Stimulated activated CD4-positive, alpha-beta T cell treated with anti-CD3 and anti-CD28 coated beads, Interleukin-1b, Interleukin-23, amount 100 ng/mL, for 1 hour (primary cell): ENCODE results near the gene YWHAB.
"Not testable (repeated sequence)": the region's sequence is repeated elsewhere in the genome, so short reads cannot be mapped to it uniquely, and the experiment has no call there.

Experiments
- DNase-seq, 2 donors: peaks; one replicate each; pipeline ENCODE4 v3.0.0-alpha.2; 2020; ENCODE audit warnings: low read depth in 2 of 2

YWHAB gene

DNA sequence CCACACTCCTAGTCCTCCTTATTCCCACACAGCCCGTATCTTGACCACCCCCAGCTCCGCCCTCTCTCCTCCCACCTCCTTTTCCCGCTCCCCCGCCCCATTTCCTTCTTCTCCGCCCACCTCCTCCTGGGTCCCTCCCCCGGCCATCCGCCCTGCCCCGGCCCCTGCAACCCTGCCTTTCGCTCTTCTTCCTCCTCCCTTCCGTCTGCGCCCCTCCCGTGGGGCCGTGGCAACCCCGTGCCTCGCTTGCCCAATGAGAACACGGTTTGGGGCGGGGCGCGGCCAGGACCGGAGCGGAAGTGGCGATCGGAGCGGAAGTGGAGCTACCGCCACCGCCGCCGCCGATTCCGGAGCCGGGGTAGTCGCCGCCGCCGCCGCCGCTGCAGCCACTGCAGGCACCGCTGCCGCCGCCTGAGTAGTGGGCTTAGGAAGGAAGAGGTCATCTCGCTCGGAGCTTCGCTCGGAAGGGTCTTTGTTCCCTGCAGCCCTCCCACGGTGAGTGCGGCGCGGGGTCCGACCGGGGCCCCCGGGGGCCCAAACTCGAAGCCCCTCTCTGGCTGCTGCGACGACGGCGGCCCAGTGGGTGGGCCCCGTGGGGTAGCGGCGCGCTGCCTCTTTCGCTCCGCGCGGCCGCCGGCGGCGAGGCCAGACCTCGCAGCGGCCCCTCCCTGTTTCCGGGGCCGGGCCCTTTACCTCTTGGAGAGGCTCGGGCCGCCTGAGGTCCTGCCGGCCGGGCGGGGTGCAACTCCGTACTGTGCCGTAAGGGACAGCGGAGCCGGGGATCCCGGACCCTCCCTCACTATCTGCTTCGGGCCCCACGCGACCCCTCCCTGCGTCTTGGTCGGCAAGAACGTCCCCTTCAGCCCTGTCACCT, at the start of gene YWHAB:
Gene YWHAB (plus strand): TSS at position 314 of the 874 bp plus-strand sequence. CDS start 15,829 bp downstream, outside the sequence.
- DNase-seq, result peak; percentile 92 to 97

DNA sequence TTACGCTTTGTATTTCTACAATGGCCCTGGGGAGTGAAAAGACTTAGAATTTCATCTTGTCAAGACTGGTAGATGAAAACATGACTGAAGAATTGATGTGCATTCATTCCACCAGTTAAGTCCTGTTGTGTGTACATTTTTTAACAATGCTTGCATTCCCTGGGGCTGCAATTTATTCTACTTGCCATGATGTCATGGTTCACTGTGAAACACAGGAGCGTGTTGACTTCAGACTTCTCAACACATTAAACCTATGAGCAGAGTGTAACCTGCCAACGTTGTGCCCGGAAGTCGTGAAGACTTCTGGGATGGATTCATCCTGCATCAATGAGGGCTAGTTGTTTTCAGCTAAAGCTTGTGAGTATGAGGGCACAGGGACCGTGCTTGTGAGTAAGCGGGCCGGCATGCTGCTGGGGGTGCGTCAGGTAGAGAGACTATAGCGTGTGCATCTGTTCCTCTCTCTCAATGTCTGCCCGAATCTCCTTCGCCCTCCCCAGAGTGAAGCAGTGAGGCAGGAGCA, 48.8 kb upstream of the YWHAB start:
- DNase-seq, result no peak

DNA sequence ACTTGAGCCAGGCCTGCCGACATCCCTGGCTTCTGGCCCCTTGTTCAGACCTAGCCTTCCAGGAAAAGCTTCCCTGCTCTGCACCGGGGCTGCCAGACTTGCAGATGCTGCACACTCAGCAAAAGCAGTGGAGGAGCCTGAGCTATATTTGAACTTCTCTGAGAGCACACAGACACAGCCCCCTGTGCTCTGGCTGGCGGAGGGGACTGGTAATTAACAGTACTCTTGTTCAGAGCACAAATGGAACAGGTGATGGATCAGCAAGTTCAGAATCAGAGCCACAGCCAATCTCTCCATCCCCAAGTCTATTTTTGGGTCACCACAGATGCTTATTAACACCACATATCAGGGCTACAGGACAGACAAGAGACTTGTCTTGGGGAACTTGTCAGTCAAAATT, 47.6 kb upstream of the YWHAB start:
- DNase-seq, result no peak

DNA sequence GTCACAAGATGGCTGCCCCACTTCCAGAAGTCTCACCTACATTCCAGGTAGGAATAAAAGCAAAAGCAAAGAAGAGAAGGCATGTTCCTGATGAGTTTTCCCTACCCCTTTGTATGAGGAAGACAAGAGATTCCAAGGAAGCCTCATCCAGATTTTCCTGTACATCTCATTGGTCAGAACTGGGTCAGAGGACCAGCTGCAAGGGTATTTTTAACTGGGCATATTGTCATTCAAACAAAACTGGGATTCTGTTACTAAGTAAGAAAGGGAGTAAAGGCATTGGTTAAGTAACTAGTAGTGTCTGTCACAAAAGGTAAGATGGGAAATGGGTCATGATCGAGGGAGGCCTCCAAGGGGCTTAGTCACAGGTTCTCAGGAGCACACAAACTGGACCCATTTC, 47.0 kb upstream of the YWHAB start:
- no peak for DNase-seq

DNA sequence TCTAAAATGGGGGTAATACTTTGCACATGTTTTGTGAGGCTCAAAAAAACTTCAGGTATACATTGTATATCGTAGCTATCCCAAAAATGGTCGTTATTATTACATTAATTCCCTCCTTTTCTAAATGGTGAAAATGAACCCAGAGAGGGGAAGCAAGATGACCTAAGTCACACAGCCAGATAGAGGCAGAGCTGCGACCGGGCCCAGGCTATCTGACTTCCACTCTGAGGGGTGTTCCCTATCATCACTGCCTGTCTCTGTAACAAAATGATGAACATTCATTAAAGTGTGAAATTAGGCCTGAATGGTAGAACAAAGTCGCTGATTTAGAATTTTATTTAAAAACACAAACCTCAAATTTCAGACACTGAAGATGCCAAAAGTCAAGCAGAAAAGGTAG, 46.0 kb upstream of the YWHAB start:
- no peak for DNase-seq

DNA sequence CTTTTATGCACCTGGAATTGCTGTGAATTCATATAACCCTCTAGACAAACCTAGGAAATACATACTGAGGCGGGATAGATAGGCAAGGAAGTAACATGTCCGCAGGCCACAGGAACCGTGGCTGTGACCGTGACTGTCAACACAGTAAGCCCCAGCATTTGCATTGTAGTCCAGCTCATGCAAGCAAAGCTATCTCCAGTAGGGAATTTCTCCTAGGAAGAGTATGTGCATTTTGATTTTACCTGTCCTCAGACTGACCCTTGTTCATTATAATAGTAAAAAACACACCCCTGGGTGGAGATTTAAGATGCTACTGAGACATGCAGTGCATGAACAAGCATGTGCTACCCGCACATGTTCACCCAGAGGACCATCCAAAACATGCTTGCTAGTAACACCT, 44.7 kb upstream of the YWHAB start:
- no peak for DNase-seq

DNA sequence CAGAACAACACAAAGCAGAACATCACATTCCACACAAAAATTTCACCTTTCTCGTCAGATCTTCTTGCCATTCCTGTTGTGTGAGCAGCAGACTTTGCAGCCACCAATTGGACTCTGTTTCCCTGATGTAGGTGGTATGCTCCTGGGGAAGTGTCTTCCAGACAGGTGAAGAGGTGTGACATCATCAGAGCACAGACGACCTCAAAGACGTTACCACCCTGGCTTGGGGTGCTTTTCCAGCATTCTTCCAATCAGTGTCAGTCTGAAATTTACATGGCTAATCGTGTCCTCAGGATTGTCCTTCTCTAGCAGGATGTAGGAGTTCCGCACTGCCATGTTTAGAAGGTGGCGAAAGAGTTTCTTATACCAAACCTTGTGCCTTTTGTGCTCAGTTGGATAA, 43.5 kb upstream of the YWHAB start:
- DNase-seq, result no peak

DNA sequence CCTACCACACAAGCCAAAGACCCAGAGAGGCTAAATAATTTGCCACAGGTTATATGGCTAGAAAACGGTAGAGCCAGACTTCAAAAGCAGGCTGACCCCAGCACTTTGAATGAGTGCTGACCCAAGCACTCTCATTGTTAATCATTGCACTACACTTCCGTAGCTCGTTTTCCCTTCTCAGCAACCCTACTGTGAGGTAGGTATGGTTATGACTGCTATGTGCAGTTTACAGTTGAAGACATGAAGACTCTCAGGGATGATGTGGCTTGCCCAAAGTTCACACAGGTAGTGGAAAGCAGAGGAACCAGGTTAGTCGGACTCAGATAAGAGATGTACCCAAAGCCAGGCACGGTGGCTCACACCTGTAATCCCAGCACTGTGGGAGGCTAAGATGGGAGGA, 41.6 kb upstream of the YWHAB start:
- no peak for DNase-seq

DNA sequence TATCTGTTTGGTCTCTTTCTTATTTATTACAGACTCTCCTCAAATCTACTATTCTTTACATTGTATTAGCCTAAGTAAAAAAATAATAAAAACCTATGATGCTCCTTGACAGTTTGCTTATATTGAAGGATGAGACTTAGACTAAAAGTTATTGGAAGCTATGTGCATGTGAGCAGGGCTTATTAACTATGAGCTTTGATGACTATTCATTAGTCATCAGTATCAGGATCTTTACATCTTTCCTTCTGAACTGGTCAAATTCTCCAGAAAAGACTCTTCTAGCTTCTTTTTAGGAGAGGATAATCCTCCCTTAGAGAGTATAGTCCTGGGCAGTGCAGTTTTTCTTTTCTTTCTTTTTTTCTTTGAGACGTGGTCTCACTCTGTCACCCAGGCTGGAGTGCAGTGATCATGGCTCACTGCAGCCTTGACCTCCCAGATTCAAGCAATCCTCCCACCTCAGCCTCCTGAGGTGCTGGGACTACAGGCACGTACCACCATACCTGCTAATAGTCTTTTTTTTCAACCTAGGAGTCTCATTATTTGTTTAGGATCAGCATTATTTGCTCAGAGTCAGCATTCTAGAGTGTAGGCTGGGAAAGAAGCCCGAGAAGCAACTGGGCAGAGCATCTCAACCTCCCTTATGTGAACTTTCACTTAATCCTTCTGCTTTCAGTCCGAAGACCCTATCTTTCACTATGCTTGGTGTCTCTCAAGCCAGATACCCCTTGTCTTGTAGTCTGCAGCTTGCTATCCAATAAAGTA, 37.1 kb upstream of the YWHAB start:
- no peak for DNase-seq

DNA sequence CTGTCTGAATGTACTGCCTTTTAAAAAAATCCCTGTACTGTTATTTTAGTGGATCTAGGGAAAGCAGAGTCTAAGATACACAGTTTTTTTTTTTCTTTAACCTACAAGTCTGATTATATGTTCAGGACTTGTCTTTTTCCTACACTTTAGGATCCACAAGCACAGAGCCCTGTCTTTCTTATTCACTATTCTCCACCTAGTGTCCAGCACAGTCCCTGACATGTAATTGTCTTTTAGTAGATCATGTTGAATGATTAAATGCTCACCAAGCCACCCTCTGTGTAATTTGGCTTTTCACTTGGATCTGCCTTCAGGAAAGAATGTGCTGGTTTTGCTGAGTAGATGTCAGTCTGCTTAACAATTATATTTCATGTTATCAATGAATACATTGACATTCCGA, 35.8 kb upstream of the YWHAB start:
- DNase-seq, result no peak

DNA sequence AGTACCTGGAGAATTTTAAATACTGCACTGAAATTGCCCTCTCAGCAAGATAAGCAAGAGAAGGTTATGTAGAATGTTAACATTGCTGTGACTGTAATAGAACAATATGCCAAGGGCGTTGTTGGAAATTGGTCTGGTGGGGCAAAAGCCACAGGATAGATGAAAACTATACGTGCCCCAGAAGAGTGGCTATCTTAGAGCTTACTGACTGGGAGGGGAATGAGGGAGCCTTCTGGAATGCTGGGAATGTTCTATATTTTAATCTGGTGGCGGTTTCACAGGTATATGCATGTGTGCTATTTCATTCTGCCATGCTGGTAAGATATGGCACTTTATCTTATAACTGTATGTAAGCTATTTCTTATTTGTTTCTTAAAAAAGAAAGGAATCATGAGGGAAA, 35.2 kb upstream of the YWHAB start:
- DNase-seq, result no peak

DNA sequence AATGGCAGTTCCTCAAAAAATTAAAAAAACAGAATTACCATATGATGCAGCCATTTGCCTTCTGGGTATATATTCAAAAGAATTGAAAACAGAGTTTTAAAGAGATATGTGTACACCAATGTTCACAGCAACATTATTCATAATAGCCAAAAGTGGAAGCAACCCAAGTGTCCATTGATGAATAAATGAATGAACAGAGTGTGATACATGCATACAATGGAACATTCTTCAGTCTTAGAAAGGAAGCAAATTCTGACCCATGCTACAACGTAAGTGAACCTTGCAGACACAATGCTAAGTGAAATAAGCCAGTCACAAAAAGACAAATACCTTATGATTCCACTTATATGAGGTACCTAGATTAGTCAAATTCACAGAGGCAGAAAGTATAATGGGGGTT, 34.7 kb upstream of the YWHAB start:
- no peak for DNase-seq

DNA sequence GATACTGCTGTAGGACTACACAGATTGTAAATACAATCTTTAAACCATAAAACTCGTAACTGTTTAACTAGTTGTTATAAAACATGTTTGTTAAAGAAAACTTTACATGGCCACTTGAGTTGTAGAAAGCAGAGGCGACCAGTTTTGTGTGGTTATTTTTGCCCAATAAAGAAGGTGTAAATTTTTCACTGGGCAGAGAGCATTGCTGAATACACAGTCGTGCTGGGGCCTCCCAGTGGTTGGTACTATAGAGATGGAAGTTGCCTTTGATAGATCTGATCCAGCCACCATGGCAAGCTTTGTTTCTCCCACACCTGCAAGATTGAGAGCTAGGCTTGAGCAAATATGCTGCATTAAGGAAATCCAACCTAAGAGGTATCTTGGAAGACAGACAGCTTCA, 34.0 kb upstream of the YWHAB start:
- DNase-seq, result no peak

DNA sequence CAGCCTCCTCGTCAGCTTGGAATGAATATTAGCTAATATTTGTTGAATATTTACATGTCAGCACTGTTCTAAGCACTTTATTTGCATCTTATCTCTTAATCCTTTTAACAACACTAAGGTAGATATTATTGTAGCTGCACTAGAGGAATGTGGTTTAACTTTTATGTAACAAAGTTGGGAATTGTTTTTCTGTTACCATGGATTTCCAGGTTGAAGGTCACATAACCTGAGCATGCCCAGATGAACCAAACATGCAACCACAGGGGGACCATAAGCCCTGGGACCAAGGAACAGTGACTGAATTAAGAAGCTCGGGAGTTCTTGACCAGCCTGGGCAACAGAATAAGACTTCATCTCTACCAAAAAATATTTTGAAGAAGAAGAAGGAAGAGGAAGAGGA, 29.1 kb upstream of the YWHAB start:
- no peak for DNase-seq

DNA sequence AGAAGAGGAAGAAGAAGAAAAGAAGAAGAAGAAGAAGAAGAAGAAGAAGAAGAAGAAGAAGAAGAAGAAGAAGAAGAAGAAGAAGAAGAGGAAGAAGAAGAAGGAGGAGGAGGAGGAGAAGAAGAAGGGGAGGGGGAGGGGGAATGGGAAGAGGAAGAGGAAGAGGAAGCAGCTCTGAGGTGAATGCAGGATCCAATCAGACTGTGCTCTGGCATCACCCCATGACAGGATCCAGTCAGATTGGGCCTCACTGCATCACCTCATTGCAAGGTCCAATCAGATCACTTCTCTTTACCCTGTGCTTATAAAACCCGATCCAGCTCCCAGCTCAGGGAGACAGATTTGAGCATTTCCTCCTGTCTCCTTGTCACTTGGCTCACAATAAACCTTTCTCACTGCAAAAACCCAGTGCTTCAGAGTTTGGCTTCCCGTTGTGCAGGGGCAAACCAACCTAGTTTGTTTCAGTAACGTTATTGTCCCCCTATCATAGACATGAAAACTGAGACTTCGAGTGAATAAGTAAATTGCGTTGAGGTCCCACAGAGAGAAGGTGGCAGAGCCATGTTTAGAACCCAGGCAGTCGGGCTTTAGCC, 28.6 kb upstream of the YWHAB start:
- no peak for DNase-seq

DNA sequence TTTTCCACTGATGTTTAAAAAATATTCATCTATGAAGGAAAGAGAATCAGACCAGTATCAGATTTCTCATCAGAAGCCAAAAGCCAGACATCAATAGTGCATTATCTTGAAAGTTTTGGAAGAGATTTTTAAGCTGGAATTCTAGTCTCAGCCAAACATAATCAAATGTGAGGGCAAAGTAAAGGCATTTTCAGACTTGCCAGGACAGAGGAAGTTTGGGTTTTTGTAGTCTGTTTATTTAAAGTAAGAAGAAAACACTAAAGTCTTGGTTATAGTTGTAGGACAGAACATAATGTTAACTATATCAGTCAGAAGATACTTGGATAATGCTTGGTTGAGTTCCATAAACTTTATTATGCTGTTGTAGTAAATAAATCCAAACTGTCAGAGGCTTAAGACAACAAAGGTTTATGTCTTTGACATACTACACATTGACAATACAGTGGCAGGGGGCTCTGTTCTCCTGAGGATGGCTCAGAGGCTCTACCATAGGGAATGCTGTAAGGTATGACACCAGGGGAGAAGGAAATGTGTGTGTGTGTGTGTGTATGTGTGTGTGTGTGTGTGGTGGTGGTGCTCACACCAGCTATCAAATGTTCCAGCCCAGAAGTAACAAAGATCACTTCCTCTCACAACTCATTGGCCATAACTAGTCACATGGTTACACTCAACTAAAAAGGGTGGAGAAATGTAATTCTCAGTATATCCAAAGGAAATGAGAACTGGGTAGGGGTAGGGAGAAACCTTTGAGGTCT, 26.7 kb upstream of the YWHAB start:
- no peak for DNase-seq

DNA sequence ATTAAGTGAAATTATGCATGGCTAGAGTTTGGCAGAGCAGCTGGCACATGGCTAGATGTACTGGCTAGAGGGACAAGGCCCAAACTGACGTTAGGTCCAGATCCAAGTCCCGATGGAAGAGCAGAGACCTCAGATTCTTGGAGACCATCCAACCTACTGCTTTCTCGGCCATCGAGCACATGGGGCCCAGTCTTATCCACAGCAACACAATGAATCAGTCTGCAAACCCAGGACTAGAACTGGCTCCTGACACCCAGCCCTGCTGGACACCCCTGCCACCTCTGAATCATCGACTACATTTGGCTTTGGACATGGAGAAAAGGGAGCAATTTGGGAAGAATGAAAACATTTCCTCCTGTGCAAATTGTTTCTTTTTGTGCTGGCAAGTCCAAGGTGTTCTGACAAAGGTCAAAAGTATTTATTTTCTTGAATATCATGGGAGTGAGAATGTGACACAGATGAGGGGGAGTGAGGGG, 23.9 kb upstream of the YWHAB start:
- DNase-seq, result no peak

DNA sequence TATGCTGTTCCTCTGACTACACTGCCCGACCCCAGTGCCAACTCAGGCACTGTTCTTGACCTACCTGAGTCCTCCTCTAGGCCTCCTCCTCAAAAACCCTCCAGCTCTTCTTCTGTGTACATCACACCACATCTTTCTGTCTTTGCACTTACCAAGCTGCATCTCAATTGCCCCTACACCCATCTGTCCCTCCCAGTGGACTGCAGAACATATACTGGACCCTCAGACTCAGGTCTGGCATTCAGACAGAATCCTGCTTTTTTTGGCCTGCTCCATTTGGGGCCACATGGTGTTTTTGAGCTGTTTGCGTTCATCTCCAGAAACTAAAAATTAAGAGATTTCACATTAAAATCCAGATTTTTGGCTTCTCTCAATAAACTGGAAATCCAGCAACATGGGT, 23.2 kb upstream of the YWHAB start:
- DNase-seq, result no peak

DNA sequence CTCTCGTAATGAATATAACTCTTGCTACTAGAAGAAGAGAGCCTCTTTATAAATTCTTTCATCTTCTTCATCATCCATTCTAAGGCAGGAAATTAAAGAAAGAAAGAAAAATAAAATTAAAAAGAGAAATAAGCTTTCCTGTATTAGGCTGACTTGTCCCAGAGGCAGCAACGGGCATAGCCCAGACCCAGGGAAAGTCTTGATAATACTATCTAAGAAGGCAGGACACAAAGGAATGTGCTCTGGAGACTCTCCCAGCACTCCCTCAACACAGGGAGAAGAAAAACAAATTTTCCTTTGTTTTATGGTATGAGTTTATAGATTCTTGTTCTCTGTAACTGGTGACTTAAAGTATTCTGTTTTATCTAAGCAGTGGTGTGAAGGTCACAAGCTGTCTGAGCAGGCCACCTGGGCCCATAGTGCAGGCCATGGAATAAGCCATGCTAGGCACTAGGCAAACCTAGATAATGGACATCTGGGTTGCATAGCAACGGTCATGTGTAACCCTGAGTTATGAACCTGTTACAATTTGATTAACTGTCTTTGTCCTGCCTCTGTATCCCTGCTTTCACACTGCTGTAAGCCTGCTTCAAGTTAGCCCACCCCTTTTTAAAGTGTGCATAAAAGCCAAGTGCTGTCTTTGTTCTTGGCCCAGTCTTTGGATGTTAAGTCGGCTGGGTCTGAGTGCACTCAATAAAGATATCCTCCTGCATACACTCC, 22.0 kb upstream of the YWHAB start:
- not testable (repeated sequence) for DNase-seq

DNA sequence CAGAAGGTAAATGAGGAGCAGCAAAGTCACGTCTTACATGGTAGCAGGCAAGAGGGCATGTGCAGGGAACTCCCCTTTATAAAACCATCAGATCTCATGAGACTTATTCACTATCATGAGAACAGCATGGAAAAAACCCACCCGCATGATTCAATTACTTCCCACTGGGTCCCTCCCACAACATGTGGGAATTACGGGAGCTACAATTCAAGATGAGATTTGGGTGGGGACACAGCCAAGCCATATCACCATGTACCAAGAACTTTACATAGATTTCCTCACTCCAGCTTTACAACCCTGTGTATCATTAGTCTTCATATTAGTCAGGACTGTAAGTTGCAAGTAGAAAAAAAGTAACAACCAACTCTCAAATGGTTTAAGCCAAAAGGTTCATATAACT, 21.0 kb upstream of the YWHAB start:
- DNase-seq, result not testable (repeated sequence)
